Eye (tissue), 1 donor: ENCODE data around the gene MSH3.
A peak's percentile ranks its signal among the peaks of the same experiment; 100 is the strongest.
"Not testable (repeated sequence)": the region's sequence is repeated elsewhere in the genome, so short reads cannot be mapped to it uniquely, and the experiment has no call there.

Experiments used
- DNase-seq: peaks from one replicate; pipeline ENCODE4 v3.0.0-alpha.2; 2015

Gene MSH3

DNA sequence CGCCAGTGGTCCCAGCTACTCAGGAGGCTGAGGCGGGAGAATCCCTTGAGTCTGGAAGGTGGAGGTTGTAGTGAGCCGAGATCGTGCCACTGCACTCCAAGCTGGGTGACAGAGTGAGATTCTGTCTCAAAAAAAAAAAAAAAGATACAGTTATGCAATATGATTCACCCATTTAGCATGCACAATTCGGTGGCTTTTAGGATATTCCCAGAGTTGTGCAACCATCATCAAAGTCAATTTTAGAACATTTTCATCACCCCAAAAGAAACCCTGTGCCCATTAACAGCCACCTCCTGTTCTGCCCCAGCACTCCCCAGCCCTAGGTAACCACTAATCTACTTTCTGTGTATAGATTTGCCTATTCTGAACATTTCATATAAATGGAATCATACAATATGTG is 4.7 kb downstream of the MSH3 start:
- no peak for DNase-seq

DNA sequence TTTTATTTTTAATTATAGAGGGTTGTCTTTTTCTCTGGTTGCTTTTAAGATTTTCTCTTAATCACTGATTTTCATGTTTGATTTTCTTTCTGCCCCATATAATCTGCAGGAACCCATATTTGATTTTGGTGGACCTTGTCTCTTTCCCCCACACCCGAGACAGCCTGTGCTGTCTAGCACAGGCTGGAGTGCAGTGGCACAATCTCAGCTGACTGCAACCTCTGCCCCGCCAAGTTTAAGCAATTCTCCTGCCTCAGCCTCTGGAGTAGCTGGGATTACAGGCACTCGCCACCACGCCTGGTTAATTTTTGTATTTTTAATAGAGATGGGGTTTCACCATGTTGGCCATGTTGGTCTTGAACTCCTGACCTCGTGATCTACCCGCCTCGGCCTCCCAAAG is 6.2 kb downstream of the MSH3 start:
- DNase-seq, result not testable (repeated sequence)

DNA sequence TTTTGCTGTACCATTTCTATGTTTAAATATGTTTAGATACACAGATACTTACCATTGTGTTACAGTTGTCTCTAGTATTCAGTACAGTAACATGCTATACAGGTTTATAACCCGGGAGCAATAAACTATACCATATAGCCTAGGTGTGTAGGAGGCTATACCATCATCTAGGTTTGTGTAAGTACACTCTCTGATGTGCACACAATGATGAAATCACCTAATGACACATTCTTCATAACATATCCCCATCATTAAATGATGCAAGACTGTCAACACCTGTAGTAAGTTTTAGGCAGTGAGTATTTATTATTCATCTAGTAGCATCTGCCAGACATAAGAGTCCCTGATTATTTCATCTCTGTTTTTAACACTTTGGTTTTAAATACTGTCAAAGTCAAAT is 7.7 kb downstream of the MSH3 start:
- no peak for DNase-seq

DNA sequence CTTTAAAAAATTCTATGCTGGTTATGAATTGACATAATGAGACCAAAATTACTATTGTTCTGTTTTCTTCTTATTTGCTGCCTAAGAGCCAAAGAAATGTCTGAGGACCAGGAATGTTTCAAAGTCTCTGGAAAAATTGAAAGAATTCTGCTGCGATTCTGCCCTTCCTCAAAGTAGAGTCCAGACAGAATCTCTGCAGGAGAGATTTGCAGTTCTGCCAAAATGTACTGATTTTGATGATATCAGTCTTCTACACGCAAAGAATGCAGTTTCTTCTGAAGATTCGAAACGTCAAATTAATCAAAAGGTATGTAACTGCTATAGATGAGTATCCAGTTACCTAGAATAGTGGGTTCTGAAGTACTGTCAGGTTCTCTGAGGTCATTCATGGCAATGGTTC is 10.6 kb downstream of the MSH3 start:
- no peak for DNase-seq

DNA sequence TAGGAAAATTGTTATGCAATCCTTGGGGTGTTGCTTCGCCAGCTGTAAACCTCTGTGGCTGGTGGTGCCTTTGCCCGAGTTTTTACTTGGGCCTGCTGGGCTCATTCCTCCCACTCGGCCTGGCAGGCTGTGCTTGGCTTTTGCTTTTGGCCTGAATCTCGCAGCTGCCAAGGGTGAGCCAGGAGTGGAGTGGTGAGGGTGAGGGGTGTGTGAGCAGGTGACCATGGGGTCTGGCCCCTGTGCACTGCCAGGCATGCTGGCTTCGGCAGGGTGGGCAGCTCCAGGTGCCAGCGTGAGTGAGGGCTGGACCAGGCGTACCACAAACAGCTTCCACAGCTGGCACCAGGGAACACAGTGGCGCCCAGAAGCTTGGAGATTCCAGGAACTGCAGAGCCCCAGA is 12.9 kb downstream of the MSH3 start:
- no peak for DNase-seq

DNA sequence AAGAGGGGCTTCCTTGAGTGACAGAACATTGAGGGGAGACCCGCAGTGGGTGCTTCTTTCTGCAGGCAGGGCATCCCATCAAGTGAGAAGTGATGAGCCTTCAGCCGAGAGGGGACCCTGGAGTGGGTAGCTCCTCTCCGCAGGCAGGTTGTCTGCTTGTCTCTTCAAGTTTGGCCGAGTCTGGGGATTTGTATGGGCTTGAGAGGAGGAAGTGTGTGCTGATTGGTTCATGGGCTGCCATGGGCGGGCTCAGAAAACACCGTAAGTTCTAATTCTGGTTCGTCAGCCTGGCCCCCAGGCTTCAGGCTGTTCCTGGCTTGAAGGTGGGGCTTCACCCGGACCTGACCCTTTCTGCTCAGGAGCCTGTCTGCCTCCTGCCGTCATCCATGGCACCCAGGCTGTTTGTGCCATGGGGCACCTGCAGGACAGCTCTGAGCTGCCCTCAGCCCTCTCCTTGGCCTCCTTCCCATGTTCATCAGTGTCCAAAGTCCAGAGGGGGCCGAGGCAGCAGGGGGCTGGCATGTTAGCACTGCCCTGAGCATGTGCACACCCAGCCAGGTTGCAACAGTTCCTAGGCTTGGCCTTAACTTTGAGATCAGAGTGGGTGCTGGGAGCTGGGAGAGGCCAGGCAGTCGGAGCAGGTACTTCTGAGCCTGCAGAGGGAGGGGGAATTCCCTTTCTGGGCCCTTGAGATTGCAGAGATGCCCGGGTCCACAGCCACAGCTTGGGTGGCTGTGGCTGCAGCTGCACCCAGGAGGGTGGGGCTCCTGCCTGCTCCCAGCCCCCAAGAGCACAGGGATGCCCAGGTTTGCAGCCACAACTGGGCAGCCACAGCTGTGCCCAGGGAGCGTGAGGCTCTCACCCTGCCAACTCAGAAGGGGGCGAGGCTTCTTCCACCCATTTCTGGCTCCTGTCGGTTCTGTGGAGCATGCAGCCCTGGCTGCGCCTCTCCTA is 13.8 kb downstream of the MSH3 start:
- no peak for DNase-seq

DNA sequence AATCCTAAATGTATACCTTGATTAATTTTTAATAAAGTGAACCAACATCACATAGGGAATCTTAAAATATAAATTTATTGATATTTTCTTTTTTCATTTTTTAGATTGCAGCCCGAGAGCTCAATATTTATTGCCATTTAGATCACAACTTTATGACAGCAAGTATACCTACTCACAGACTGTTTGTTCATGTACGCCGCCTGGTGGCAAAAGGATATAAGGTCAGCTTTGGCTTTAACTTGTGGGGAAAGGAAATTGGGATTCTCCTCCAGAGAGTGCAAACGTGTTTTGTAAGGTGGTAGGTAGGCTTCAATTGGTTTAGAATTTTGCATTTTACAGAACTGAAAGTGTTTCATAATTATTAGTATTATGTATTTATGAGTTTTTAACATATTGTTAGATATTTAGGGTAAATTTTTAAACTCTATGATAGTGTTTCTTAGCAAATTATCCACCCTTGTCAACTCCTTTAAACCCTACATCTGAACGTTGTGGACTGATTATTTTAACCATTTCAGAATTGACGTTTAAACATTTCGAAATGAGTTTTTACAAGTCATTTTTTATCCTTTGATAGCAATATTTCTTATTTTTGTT is 17.8 kb downstream of the MSH3 start:
- peak; percentile 90 for DNase-seq

DNA sequence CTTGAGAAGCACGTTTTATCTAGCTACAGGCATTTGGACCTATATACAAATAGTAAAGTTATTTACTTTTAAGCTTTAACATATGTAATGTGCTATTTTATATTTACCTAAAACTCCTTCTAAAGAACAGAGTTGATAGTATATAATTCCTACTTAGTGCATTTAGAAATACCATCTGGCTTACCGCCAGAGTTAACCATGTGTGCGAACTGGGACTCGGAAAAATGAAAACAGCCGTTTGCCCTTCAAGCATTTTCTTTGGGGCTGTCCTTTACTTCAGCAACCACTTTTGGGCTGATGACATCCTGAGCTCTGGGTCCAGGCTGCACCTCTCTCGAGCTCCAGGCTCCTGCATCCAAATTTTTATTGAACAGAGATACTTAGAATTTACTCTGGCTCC is 22.3 kb downstream of the MSH3 start:
- DNase-seq, result no peak

DNA sequence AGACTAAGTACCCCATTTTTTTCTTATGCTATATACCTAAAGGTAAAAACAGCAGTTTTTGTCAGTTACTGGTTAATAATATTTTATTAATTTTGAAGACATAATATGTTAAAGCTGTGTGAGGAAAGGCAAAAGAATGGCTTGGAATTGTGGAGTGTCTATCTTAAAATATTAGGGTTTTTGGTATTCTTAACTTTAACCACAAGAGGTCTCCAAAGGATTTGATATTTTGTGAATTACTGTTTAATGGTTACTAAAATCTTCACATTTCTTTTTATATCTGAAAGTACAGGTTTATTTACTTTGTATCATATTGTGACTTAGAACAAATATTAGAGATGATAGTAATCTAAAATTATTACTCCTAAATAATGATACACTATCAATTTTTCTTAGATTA is 32.3 kb downstream of the MSH3 start:
- DNase-seq, result peak; percentile 33

DNA sequence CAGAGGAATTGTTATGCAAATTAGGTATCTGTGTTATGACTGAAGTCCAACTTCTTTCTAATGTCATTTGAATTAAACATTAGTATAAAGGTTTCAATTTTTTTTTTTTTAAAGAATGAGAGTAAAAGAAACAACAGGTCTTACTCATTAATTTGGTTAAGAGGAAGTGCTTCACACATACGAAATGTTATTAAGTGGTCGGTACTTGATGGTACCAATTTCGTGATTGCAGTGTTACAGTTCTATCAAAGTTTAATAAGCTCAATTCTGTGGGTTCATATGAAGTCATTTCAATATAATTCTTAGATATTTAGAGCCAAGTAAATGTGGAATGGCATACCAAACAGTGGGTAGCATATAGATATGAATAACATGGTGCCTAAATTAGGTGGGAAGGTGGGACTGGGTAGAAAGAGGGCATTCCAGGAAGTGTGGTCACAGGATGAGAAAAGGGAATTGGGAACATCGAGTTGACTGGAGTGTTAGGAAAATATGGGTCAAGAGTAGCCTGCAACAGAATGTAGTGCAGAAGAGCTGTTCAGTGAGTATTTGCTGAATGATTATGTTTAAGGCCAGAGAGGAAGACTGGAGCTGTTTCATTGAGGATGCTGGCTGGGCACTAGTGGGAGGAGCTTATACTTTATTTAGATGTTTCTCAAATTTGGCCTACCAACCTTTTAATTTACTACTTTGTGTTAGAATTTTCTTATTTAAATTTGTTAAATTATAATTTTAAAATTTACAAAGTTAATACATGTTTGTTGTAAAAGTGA is 34.4 kb downstream of the MSH3 start:
- DNase-seq, result no peak

DNA sequence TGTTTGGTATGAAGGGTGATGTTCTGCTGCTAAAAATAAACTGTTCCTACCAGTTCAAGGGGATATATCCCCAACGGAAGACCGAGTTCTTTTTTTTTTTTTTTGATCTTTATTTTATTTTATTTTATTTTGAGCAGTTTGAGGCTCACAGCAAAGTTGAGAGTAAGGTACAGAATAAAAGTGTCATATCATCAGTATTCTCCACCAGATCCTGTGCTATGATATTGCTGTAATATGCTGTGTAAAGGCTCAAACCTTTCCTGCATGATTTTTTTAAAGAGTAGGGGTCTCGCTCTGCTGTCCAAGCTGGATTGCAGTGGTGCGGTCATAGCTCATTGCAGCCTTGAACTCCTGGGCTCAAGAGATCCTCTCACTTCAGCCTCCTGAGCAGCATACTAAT is 35.2 kb downstream of the MSH3 start:
- no peak for DNase-seq

DNA sequence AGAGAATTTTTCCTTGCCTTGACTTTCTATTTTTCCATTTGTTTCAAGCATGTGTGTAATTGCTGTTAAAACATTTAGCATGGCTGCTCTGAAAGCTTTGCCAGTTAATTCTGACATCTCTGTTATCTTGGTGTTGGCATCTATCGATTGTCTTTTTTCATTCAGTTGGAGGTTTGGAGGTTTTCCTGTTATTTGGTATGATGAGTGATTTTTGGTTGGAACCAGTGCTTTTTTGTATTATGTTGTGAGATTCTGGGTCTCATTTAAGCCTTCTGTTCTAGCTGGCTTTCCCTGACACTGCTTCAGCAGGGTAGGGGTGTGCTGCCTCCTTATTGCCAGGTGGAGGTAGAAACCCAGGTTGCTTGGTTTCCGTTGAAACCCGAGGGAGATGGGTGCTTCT is 41.2 kb downstream of the MSH3 start:
- no peak for DNase-seq

DNA sequence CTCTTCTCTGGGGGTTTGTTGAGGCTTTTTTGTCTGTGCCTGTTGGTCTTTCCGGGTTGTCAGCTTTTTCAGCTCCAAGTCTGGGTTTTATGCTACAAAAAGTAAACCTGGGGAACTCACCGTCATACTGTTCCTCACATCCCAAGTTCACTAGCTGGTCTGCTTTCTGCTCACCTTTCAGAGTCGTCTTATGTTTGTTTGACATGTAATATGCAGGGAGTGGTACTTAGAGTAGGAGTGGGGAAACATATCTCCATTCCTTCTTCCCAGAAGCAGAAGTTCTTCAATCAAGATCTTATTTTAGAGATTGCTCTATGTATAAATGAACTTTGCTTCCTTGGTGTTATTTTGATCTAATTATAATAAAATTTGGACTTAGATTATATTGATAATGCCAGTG is 42.0 kb downstream of the MSH3 start:
- no peak for DNase-seq

DNA sequence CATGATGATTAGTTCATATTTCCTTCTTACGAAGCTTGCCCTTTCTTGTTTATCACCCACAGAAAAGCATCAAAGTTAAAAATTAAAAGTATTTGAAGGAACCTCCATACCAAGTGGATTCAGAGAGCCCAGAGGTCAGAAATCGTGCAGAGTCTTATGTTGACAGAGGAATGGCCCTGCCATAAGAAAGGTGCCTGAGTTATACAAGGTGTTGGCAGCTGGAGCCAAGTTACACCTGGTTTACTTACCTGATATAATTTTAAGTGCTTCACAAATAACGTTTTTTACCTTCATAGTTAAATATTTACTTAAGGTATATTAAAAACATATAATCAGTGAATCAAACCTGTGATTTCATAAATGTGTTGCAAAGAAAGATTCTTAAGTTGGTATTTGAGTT is 42.6 kb downstream of the MSH3 start:
- DNase-seq, result no peak

DNA sequence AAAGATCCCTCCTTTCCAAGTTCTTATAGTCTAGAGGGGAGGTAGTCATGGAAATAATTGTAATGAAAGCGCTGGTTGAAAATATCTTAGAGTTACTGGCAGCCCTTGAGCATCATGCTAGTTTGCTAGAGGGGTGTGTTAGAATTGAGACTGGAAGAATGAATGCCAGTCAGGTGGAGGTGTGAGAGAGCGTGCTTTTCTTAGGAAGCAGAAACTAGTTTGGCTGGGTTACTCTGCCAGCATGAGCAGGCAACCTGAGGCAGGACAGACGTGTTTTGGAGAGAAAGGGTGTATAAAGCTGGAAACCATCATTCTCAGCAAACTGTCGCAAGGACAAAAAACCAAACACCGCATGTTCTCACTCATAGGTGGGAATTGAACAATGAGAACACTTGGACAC is 43.9 kb downstream of the MSH3 start:
- no peak for DNase-seq

DNA sequence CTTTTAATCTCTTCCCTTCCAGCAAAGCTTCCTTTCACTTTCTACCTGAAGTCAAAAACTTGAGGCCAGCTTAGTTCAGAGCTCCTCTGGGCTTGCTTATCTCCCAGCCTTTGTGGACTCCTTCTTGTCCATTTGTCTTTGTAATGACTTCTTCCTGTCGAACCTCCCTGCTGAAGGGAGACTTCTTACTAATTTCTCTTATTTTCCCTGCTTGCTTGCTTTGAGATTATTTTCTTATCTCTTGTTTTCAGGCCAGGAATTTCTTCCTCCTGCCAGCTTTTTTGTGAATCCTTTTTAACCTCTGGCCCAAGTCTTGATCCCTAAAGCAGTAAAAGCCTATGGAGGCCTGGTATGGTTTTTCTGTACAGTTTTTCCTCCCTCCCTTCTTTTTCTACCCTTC is 47.1 kb downstream of the MSH3 start:
- no peak for DNase-seq

DNA sequence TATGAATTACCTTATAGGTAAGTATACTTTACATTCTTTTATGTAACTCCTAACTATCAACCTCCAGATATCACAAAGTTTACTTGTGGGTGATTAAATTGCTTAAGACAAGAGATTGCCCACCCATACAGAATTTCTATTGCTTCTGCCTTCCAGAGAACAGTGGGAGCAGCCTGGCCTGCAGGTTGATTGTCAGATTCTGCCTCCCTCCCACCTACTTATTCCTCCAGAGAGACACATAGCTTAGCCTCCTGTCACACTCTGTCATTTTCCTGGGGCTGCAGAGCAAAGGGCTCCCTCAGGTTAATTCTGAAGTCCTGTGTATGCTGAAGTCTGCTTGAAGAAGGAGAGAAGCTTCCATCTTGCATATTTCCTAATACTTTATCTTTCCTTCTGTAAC is 48.8 kb downstream of the MSH3 start:
- no peak for DNase-seq

DNA sequence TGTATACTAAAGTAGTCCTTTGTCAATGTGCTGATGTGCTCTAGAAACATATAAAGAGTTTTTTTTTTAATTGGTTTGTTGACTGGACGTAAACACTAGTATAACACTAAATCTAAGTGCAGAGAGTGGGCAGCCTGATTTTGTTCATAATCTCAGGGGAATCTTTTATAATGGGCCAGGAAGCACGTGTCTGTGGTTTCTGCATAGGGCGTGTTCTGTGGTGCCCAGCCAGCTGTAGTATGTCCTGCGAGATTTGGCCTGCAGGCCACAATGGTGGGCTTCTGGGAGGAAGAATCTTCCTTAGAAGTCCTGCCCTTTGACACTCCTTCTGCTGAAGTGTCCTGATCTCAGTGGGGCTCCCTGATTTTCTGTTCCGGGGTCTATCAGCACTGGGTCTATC is 49.3 kb downstream of the MSH3 start:
- DNase-seq, result no peak

DNA sequence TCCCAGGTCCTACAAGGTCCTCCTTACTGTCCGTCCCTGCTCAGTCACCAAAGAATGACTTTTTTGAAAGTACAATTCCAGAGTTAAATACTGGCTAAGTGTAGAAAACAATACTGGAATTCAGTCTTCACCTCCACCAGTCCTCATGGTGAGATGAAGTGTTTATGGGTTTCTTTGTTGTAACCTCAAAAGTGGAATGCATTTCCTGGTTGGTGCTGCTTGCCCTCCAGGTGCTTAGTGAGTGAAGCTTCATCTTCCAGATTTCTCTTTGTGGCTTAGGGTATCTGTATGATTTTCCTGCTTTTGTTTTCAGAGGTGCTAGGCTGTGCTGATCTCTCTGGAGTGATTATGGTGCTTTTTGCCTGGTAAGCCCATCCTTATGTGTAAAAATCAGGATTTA is 49.8 kb downstream of the MSH3 start:
- DNase-seq, result no peak

DNA sequence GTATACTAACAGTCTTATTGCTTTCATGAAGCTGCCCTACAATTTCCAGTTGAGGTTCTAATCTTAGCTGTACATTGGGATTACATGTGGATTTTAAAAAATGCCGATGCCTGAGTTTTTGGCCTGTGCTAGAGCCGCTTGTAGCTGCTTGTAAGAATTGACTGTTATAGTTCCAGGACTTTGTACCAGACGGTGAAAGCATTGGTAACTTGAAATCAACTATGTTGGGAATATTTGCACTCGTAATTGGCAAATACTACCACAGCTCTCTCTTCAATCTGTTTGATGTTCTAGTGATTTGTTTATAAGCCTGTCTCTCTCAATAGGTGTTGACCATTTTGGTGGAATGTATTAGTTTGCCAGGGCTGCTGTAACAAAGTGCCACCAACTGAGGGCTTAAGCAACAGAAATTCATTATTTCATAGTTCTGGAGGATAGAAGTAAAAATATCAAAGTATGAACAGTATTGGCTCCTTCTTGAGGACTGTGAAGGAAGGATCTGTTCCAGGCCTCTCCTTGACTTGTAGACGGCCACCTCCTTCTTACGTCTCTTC is 50.8 kb downstream of the MSH3 start:
- DNase-seq, result no peak

DNA sequence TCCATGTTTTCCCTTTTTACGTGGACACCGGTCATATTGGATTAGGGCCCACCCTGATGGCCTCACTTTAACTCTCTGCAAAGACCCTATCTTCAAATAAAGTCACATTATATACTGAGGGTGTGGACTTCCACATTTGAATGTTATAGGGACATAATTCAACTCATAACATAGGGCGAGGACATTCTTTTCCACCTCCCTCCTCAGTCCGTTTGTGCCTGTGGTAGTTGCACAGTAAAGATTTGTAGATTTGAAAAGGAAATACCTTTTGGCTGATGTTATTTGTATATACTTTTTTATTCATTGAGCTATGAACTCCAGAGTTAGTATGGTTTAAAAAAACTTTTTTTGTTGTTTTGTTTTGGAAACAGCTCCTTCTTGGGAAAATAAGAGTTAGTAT is 51.3 kb downstream of the MSH3 start:
- DNase-seq, result no peak

DNA sequence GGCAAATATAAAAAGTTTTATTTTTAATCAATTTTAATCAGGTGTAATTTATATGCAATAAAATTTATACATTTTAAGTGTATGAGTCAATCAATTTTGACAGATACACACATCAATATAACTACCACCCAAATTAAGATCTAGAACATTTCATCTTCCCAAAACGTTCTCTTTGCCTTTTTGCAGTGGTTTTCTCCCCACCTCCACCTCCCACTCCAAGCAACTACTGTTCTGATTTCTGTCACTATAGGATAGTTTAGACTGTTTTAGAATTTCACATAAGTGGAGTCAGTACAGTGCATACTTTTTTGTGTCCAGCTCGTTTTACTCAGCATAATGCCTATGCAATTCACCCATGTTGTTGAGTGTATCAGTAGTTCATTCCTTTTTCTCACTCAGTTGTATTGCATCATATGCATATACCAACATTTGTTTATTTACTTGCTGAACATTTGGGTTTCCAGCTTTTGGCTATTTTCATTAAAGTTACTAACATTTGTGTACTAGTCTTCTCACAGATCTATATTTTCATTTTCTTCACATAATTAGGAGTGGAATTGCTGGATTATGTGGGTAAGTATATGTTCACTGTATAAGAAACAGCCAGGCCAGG is 52.5 kb downstream of the MSH3 start:
- no peak for DNase-seq

DNA sequence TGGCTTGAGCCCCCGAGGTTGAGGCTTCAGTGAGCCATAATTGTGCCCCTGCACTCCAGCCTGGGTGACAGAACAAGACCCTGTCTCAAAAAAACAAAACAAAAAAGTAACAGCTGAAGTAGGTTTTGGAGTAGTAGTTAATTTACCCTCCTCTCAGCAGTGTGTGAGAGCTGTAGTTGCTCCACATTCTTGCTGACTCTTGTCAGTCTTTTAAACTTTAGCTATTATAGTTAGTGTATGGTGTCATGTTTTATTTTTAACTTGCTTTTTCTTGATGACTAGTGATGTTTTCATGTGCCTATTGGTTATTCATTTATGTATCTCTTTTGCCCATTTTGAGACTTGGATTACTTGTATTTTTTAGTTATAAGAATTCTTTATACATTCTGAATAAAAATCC is 53.2 kb downstream of the MSH3 start:
- DNase-seq, result no peak
